ENCODE data around the gene AQP3. TPM values are rescaled to one million over a fixed set of nuclear protein-coding genes. Genes with fewer than 3 reads are reported as not detected.

The AQP3 gene
- total RNA-seq, 1 experiment from 2014 or later, result 5.5 TPM

- BruUV-seq (replicated peaks), result no TSS peak
- H3K79me2 ChIP-seq (ENCODE audit: insufficient read depth, low read length), result no peaks in the 10 kb centered on the region
- TF ChIP-seq REST (IDR thresholded peaks at IDR 0.05; ENCODE audit: low read depth), result no peak
- TF ChIP-seq YY1 (IDR thresholded peaks at IDR 0.05; ENCODE audit: extremely low read depth, insufficient replicate concordance, low read depth, low read length), result no peak
- TF ChIP-seq CBX3 (IDR thresholded peaks at IDR 0.05; ENCODE audit: low read depth), result no peak
- TF ChIP-seq ELF1 (IDR thresholded peaks at IDR 0.05; ENCODE audit: borderline replicate concordance, low read depth), result no peak
- TF ChIP-seq TCF7L2 (IDR thresholded peaks at IDR 0.05; ENCODE audit: borderline replicate concordance, extremely low read depth, insufficient read depth, insufficient read length), result no peak
- no peak for TF ChIP-seq EZH2phosphoT487 (IDR thresholded peaks at IDR 0.05; ENCODE audit: borderline replicate concordance)
- TF ChIP-seq SP1 (IDR thresholded peaks at IDR 0.05; ENCODE audit: low read depth), result no peak
- no peak for TF ChIP-seq ATF3 (IDR thresholded peaks at IDR 0.05)
- no peak for TF ChIP-seq MAX (IDR thresholded peaks at IDR 0.05)
- TF ChIP-seq ZNF274 (IDR thresholded peaks at IDR 0.05; ENCODE audit: low read depth, low read length), result no peak
- TF ChIP-seq RAD21 (IDR thresholded peaks at IDR 0.05; ENCODE audit: low read depth), result no peak
- no peak for TF ChIP-seq CTCF (IDR thresholded peaks at IDR 0.05 in 2 of 3, conservative IDR thresholded peaks at IDR 0.05 in 1 of 3; ENCODE audit: borderline replicate concordance in 1 of 3, insufficient read depth in 1 of 3, low read depth in 2 of 3, low read length in 2 of 3)
- no peak for TF ChIP-seq ZFX (IDR thresholded peaks at IDR 0.05)
- TF ChIP-seq EZH2 (IDR thresholded peaks at IDR 0.05), result no peak
- H3K9ac ChIP-seq (ENCODE audit: low read length), result no peak overlapping the region
- CTCF ChIA-PET, result interaction anchor here (5.9 kb wide), 1 partner anchor 12 kb away, joined by 39 read pairs; no protein-coding TSS in a partner anchor
- H3K9me2 ChIP-seq (ENCODE audit: insufficient read depth), result no peaks in the 10 kb centered on the region
- H2AFZ ChIP-seq (ENCODE audit: low read depth, low read length, poor library complexity, severe bottlenecking), result no peak overlapping the region
- H3K9me3 ChIP-seq (ENCODE audit: control insufficient read depth in 1 of 2, insufficient read depth in 1 of 2, low read depth in 1 of 2, low read length in 2 of 2), result no peaks in the 10 kb centered on the region
- H4K20me1 ChIP-seq (ENCODE audit: insufficient read depth), result no peaks in the 10 kb centered on the region
- ATAC-seq (peak; percentile 52; the same call in 1 of the 2 replicates), DNase-seq (ENCODE audit: low read depth, low spot score) (no peak)
- peaks cover 28 to 43% of the 10 kb centered on the region in 2 experiments for H3K4me1 ChIP-seq (ENCODE audit: control insufficient read depth in 1 of 2, insufficient read depth in 2 of 2, low read length in 2 of 2)
- H3K36me3 ChIP-seq (ENCODE audit: control insufficient read depth in 1 of 2, insufficient read depth in 2 of 2, low read length in 2 of 2), result no peaks in the 10 kb centered on the region
- no peaks in the 10 kb centered on the region for H3K27me3 ChIP-seq (ENCODE audit: insufficient read depth, low read length)
- no peak overlapping the region for H3K27ac ChIP-seq (ENCODE audit: low read depth, low read length)
- intact Hi-C loops (cut with micrococcal nuclease), result no loop called here
- RAD21 ChIA-PET (ENCODE audit: low non-redundant PET in 1 of 2, low total read pairs in 2 of 2, uncharacterized antibody in 2 of 2, unreplicated experiment in 2 of 2), result no interaction called here
- H3K4me3 ChIP-seq (replicated peaks in 1 of 2; ENCODE audit: low read depth in 1 of 2, low read length in 2 of 2), result no peak overlapping the region; a peak in 1 of 4 replicates
- H3K4me2 ChIP-seq (ENCODE audit: low read length), result peak overlapping the region; percentile 60
- POLR2A ChIA-PET, result no interaction called here
Observed at GRCh38 chr9:33439731-33440130, 7.7 kb downstream of the AQP3 start.
